Lung microvascular endothelial cell (primary cell): Measurements from ENCODE around the gene CDC16. TPM values are rescaled to one million over a fixed set of nuclear protein-coding genes. Genes with fewer than 3 reads are reported as not detected.
"Not testable (repeated sequence)": the region's sequence is repeated elsewhere in the genome, so short reads cannot be mapped to it uniquely, and the experiment has no call there.

ENCODE experiments used
- DNase-seq, 2 donors: peaks; one replicate each; pipeline versions ENCODE4 v3.0.0 to v3.0.0-alpha.2; 2010; ENCODE audit warnings: low read depth in 2 of 2
- total RNA-seq: library from RNA; depleted of rRNA; stranded (reverse); fragments of >200 nt; gene quantifications from 2 replicates; pipeline ENCODE4 v1.2.1, GENCODE V29; 2014

CDC16 gene
- total RNA-seq, 1 donor from 2014 or later = 31.9 TPM

DNA sequence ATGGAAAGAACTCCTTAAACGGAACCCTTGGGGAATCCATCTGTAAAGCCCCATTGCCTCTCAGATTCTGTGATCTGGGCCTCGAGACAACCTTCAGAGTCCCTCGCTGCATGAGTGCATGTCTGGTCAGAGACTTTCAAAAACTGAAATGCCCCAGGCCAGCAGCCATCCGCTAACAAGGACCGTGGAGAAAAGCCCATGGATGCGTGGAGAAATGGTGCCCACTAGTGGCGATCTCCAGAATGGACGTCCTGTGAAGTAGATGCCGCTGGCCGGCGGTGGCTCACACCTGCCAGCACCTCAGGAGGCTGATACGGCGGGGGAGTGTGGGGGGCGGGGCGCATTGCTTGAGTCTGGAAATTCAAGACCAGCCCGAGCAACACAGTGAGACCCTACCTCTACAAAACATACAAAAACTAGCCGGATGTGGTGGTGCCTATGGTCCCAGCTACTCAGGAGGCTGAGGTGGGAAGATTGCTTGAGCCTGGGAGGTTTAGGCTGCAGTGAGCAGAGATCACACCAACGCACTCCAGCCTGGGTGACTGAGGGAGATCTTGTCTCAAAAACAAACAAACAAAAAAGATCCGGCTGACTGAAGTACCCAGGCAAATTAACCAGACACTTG is 7.9 kb upstream of the CDC16 start:
- DNase-seq = peak; percentile 81 to 90

GRCh38 chr13:114227528-114227927 is 7.2 kb upstream of the CDC16 start:
- DNase-seq = no peak

DNA sequence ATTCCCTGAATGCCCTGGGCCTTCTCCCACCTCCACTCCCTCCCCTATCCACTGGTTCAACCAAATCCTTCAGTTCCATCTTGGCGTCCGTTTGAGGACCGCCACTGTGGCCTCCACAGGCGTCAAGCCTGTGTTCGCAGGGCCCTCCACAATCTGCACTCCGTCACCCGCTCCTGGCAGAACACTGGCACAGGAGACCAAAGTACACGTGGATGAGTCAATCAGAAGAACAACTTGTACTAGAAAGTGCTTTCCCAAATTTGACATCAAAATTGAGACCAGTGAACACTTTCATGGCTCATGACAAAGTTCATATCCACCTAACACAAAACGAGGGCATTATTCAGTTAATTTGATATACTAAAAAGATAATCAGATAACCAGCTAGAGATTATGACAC is 6.5 kb upstream of the CDC16 start:
- DNase-seq = no peak

GRCh38 chr13:114229506-114229905 is 5.2 kb upstream of the CDC16 start:
- DNase-seq = no peak

DNA sequence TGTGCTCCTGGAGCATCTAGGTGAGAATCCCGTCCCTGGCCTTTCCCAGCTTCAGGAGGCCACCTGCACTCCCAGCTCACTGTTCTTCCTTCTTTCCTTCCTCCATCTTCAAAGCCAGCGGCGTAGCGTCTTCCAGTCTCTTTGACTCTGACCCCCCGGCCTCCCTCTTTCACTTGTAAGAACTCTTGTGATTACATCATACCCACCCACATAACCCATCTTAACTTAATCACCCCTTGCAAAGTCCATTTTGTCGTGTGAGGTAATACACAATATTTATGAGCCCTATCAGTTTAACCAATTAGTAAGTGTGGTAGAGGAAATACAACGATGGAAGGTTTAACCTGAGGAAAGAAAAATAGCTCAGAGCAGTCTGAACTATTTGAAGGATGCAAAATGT is 4.6 kb upstream of the CDC16 start:
- no peak for DNase-seq

- no peak for DNase-seq
Measured at GRCh38 chr13:114230575-114230974, 4.1 kb upstream of the CDC16 start.

DNA sequence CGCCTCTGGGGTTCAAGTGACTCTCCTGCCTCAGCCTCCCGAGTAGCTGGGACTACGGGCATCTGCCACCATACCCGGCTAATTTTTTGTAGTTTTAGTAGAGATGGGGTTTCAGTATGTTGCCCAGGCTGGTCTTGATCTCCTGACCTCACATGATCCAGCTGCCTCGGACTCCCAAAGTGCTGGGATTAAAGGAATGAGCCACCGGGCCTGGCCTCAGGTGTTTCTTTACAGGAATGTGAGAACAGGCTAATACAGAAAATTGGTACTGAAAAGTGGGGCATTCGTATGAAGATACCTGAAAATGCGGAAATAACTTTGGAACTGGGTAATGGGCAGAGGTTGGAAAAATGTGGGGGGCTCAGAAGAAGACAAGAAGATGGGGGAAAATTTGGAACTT is 2.8 kb upstream of the CDC16 start:
- DNase-seq = no peak

DNA sequence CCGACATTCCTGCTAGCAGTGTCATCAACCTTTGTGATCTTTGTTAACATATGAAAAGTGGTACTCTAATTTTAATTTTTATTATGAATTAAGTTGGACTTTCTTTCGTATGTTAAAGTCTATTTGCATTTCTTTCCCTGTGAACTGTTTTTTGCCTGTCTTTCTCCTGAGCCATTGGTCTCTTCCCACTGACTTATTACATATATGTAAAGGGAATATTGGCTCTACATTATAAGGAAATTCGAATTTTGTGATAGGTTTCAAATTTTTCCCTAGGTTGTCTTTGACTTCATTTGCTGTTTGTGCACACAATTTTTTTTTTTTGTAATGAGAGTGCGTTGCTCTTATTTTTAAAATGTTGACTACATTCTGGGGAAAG is 442 bp upstream of the CDC16 start:
- no peak for DNase-seq

DNA sequence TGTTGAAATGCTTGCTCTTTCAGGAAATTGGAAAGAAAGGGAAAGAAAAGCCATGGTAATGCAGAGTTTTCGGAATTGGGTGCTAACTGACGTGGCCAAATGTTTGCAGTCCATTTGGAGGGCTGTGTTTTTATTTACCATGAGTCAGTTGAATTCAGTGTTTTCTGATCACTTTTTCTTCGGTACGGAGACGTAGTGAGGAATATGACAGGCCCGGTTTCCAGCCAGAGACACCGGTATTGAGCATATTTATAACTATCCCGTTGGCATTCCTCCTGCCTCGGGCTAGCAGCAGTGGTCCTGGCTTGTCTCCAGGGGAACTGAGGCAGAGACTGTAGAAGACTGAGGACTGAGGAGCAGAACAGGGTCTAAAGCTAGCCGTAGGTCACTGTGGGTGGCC is 1.0 kb downstream of the CDC16 start:
- peak; percentile 10 to 13 for DNase-seq

DNA sequence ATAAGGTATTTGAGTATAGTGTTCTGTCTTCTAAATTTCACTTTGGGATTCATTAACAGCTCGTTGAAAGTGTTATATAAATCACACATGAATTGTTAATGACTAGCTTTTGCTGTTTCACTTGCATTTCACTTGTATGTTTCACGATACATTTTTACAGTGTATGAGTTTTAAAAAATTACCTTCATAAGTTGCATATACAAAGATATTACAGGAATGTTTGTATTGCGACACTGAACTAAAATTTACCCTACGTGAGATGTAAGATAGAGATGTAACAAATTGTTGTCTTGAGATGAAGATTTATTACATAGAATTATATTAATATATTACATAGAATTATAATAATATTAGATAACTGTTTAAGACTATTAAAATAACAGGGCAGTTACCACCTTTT is 1.5 kb downstream of the CDC16 start:
- no peak for DNase-seq

GRCh38 chr13:114237415-114238112 is 2.9 kb downstream of the CDC16 start:
- no peak for DNase-seq

DNA sequence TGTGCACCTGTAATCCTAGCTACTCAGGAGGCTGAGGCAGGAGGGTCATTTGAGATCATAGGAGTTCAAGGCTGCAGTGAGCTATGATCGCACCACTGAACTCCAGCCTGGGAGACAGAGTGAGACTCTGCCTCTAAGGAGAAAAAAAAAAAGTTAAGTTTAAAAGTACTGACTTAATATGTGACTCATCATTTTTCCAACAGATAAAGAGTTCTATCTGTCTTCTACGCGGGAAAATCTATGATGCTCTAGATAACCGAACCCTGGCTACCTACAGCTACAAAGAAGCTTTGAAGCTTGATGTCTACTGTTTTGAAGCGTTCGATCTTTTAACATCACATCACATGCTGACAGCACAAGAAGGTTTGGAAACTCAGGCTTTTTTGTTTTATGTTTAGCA is 7.2 kb downstream of the CDC16 start:
- no peak for DNase-seq

- no peak for DNase-seq
Measured at GRCh38 chr13:114243971-114244370, 9.3 kb downstream of the CDC16 start.

- DNase-seq = no peak
Measured at GRCh38 chr13:114244637-114245036, 9.9 kb downstream of the CDC16 start.

- DNase-seq = no peak
Measured at GRCh38 chr13:114248011-114248410, 13.3 kb downstream of the CDC16 start.

- no peak for DNase-seq
Measured at GRCh38 chr13:114249077-114249476, 14.4 kb downstream of the CDC16 start.

GRCh38 chr13:114251639-114252440 is 17.1 kb downstream of the CDC16 start:
- not testable (repeated sequence) for DNase-seq

GRCh38 chr13:114256547-114256946 is 21.9 kb downstream of the CDC16 start:
- no peak for DNase-seq

- no peak for DNase-seq
Measured at GRCh38 chr13:114257014-114257413, 22.3 kb downstream of the CDC16 start.

DNA sequence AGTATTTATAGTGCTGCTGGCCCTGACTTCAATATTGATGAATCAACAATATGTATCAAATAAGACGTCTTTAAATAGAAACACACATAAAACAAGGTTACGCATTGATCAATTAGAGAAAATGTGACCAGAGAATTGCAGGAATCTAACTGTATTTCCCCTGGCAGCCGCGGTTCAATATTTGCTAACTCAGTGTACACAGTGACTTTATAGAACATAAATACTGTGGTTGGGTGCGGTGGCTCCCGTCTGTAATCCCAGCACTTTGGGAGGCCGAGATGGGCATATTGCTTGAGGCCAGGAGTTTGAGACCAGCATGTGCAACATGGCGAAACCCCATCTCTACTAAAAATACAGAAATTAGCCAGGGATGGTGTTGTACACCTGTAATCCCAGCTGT is 23.9 kb downstream of the CDC16 start:
- no peak for DNase-seq

DNA sequence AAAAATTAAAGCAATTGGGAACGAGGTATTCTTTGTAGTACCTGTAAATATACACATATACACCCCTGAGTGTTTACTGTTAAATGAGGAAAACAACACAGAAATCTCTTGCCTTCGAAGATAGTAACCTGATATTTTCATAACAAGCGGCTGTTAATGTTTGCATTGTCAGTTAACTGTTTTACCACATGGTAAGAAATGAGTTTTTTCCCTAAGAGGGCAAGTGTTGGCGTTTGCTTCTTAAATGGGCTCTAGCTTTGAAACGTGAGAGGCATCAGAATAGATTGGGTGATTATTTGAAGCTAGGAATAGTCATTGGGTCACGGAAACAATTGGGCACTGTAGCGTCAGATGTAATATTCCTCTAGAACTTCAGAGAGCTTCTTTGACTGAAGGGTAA is 24.7 kb downstream of the CDC16 start:
- no peak for DNase-seq

GRCh38 chr13:114259974-114260373 is 25.3 kb downstream of the CDC16 start:
- no peak for DNase-seq

- DNase-seq = no peak
Measured at GRCh38 chr13:114260814-114261213, 26.1 kb downstream of the CDC16 start.
